Uterine smooth muscle cell (primary cell): ENCODE data around the gene RASSF4. TPM values are rescaled to one million over a fixed set of nuclear protein-coding genes. Genes with fewer than 3 reads are reported as not detected.

Experiments used
- total RNA-seq: library from RNA; depleted of rRNA; stranded (reverse); fragments of >200 nt; gene quantifications from 2 replicates; pipeline ENCODE4 v1.2.3, GENCODE V29; 2014

Gene RASSF4, protein sequence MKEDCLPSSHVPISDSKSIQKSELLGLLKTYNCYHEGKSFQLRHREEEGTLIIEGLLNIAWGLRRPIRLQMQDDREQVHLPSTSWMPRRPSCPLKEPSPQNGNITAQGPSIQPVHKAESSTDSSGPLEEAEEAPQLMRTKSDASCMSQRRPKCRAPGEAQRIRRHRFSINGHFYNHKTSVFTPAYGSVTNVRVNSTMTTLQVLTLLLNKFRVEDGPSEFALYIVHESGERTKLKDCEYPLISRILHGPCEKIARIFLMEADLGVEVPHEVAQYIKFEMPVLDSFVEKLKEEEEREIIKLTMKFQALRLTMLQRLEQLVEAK
- total RNA-seq = 3.8 and 6.0 TPM in 2 replicates

GRCh38 chr10:44959247-44960087 lies at the start of gene RASSF4:
Gene RASSF4, plus strand, starts transcription at chr10:44959802. Its CDS starts 10,401 bp downstream, at chr10:44970203.

GRCh38 chr10:44911081-44911540 lies 48.5 kb upstream of the RASSF4 start, which contains the start of gene TMEM72:
Gene TMEM72, plus strand, starts transcription at chr10:44911337. Its CDS starts 176 bp downstream, at chr10:44911513.

DNA sequence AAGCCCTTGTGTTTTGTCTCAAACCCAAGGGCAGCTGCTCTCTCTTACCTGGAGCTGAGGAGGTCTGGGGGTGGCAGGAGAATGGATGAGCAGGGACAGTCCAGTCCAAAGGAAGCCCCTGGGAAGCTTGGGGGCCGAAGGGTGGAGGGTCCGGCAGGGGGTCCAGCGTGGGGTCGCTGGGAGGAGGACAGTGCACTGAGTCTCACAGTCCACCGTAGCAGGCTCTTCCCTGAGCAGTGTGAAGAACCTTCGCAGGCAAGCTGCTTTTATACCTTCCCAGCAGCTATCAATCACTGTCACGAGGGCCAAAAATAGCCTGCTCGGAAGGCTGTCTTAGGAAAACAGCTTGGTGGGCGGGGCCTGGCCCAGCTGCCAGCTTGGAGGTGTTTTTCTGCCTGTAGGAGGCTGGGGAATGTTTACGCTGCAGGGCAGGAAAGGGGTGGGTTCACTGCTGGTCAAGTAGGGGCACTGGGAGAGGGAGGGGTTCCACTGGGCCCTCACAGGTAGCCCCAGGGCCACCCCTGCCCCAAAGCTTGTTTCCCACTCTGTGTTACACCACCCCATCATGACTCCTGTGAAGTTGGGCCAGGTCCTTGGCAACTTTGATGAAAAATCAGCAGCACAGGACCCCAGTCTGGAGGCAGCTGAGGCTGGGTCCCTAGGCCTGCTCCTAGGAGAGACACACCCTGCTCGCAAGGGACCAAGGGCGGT lies 19.1 kb downstream of the RASSF4 start, which contains the start of gene DEPP1:
Gene DEPP1, minus strand, starts transcription at position 240 of the 711 bp plus-strand sequence. CDS start 779 bp downstream, outside the sequence.

GRCh38 chr10:45000752-45001380 lies 41.3 kb downstream of the RASSF4 start, which contains the start of gene ZNF22:
Gene ZNF22, plus strand, starts transcription at chr10:45000923. Its CDS starts 2,446 bp downstream, at chr10:45003369.

Other genes starting within 250 kb of the RASSF4 start
- gene TMEM72, start 48.5 kb upstream of the RASSF4 start, total RNA-seq = not detected in 2 replicates
- 0.44 and 2.0 TPM in 2 replicates for gene DEPP1, start 19.0 kb downstream of the RASSF4 start, total RNA-seq
- gene ZNF22, start 41.1 kb downstream of the RASSF4 start, total RNA-seq = 14.9 and 15.4 TPM in 2 replicates